PC-9 (cell line): ENCODE results near the gene PLXNA3. TPM values are rescaled to one million over a fixed set of nuclear protein-coding genes. Genes with fewer than 3 reads are reported as not detected.

Experiments used
- BruUV-seq: library from RNA; stranded (reverse); fragments of 400-500 nt; replicated peaks from 2 replicates; lab custom pipeline; 2021; lab: Mats Ljungman, UMichigan
- CTCF ChIA-PET: fragments of 300-600 bp; sonication (Branson Sonifier 250); formaldehyde crosslinking; loops from one replicate; lab custom pipeline; 2022; ENCODE audit warnings: antibody characterized with exemption; lab: Charles Lee
- POLR2A ChIA-PET: fragments of 300-600 bp; sonication (Branson Sonifier 250); formaldehyde crosslinking; loops from one replicate; lab custom pipeline; 2022; ENCODE audit warnings: antibody characterized with exemption; ENCODE audit not compliant: unreplicated experiment; lab: Charles Lee
- DNase-seq, 2 experiments: peaks; one replicate each; pipeline versions ENCODE4 v3.0.0 to v3.0.0-alpha.2; 2015 to 2022; ENCODE audit warnings: mixed read lengths in 1 of 2
- H2AFZ ChIP-seq: fragments of 200-600 bp; sonication (generic); 2 replicates; pipeline ENCODE4 v1.8.1; 2017; ENCODE audit warnings: antibody characterized with exemption
- H3F3A ChIP-seq: fragments of 200-600 bp; sonication (generic); 2 replicates; pipeline ENCODE4 v1.8.1; 2017; ENCODE audit warnings: antibody characterized with exemption, mild to moderate bottlenecking, low read depth; ENCODE audit not compliant: insufficient read depth
- H3K27ac ChIP-seq: fragments of 200-600 bp; sonication (generic); 2 replicates; pipeline ENCODE4 v1.6.1; 2016; ENCODE audit warnings: mixed run types
- H3K27me3 ChIP-seq: fragments of 200-600 bp; sonication (generic); 2 replicates; pipeline ENCODE4 v1.6.1; 2016; ENCODE audit warnings: low read depth, mixed run types; ENCODE audit not compliant: insufficient read depth
- H3K36me3 ChIP-seq: fragments of 200-600 bp; sonication (generic); 2 replicates; pipeline ENCODE4 v1.6.1; 2016; ENCODE audit warnings: low read depth, mixed run types
- H3K4me1 ChIP-seq: fragments of 200-600 bp; sonication (generic); replicated peaks from 2 replicates; pipeline ENCODE4 v1.6.1; 2016; ENCODE audit warnings: mixed run types; ENCODE audit not compliant: insufficient read depth
- H3K4me2 ChIP-seq: fragments of 200-600 bp; sonication (generic); 2 replicates; pipeline ENCODE4 v1.6.1; 2017; ENCODE audit warnings: mixed run types
- H3K4me3 ChIP-seq: fragments of 200-600 bp; sonication (generic); 2 replicates; pipeline ENCODE4 v1.6.1; 2016; ENCODE audit warnings: mixed run types
- H3K79me2 ChIP-seq: fragments of 200-600 bp; sonication (generic); 2 replicates; pipeline ENCODE4 v1.6.1; 2017; ENCODE audit warnings: low read depth, mixed run types
- H3K9me2 ChIP-seq: fragments of 200-600 bp; sonication (generic); 2 replicates; pipeline ENCODE4 v1.8.1; 2017; ENCODE audit warnings: mild to moderate bottlenecking; ENCODE audit not compliant: insufficient read depth
- H3K9me3 ChIP-seq: fragments of 200-600 bp; sonication (generic); 2 replicates; pipeline ENCODE4 v1.8.1; 2016; ENCODE audit warnings: low read depth; ENCODE audit not compliant: insufficient read depth
- H4K20me1 ChIP-seq: fragments of 200-600 bp; sonication (generic); 2 replicates; pipeline ENCODE4 v1.8.1; 2017; ENCODE audit not compliant: insufficient read depth
- CTCF ChIP-seq: fragments of 200-600 bp; sonication (generic); conservative IDR thresholded peaks from 2 replicates; pipeline ENCODE4 v1.6.1; 2017; ENCODE audit warnings: mixed run types, antibody characterized with exemption, mild to moderate bottlenecking, moderate library complexity
- EZH2 ChIP-seq: fragments of 200-600 bp; sonication (generic); IDR thresholded peaks from 2 replicates; pipeline ENCODE4 v1.8.0; 2017; ENCODE audit warnings: antibody characterized with exemption, low read depth
- intact Hi-C: fragments of 100-400 bp; cut with micrococcal nuclease; formaldehyde crosslinking; loops from one replicate; pipeline ENCODE4 v1.10.0; 2022; ENCODE audit not compliant: unreplicated experiment
- total RNA-seq: library from RNA; stranded (reverse); gene quantifications from 2 replicates; pipeline ENCODE4 v1.2.3, GENCODE V29; 2021

Gene PLXNA3
- total RNA-seq, 1 experiment from 2014 or later = 124 TPM

GRCh38 chrX:154448484-154448883 lies 9.6 kb upstream of the PLXNA3 start:
- no peaks in the 10 kb centered on the region for H3K27me3 ChIP-seq
- CTCF ChIA-PET = no interaction called here

DNA sequence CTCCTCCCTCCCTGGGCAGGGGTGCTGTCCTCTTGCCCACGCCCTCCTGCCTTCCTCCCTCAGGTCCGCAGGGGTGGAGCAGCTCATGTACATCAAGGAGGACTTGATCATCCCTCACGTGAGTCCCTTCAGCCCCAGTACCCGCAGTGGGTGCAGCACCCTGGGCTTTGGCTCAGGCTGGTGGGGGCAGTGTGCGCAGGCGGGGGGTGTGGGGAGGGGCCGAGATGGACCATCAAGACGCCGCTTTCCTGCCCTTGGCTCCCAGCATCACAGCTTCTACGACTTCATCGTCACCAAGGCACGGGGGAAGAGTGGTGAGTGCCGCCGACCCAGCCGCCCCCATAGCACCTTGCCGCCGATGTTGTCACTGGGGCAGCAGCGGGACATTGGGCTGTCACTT lies 8.5 kb upstream of the PLXNA3 start:
- no peak for DNase-seq
- H3K9me3 ChIP-seq = no peaks in the 10 kb centered on the region
- no peak overlapping the region for H3K4me3 ChIP-seq
- H4K20me1 ChIP-seq = no peaks in the 10 kb centered on the region
- no peak overlapping the region for H3K4me2 ChIP-seq
- H3K36me3 ChIP-seq = no peaks in the 10 kb centered on the region
- ChIA-PET POLR2A (no interaction called here), CTCF (no interaction called here)
- H3K27me3 ChIP-seq = no peaks in the 10 kb centered on the region
- intact Hi-C loops = no loop called here
- no peaks in the 10 kb centered on the region for H3K9me2 ChIP-seq
- H3K4me1 ChIP-seq = no peaks in the 10 kb centered on the region
- H2AFZ ChIP-seq = no peak overlapping the region
- H3K27ac ChIP-seq = no peak overlapping the region
- peaks cover 7% of the 10 kb centered on the region for H3K79me2 ChIP-seq
- H3F3A ChIP-seq = no peaks in the 10 kb centered on the region
- no peak for TF ChIP-seq EZH2
- no peak for TF ChIP-seq CTCF
- BruUV-seq = no TSS peak

More at GRCh38 chrX:154448484-154448883, 9.6 kb upstream of the PLXNA3 start:
- intact Hi-C loops = no loop called here
- H3K79me2 ChIP-seq = peaks cover 10% of the 10 kb centered on the region
- DNase-seq = no peak
- H3K4me2 ChIP-seq = no peak overlapping the region
- no peaks in the 10 kb centered on the region for H4K20me1 ChIP-seq
- H3F3A ChIP-seq = peaks cover 3% of the 10 kb centered on the region; the same call in 1 of the 2 replicates
- POLR2A ChIA-PET = no interaction called here
- no peaks in the 10 kb centered on the region for H3K36me3 ChIP-seq
- no TSS peak for BruUV-seq
- no peaks in the 10 kb centered on the region for H3K4me1 ChIP-seq
- no peaks in the 10 kb centered on the region for H3K9me3 ChIP-seq
- H3K4me3 ChIP-seq = no peak overlapping the region
- TF ChIP-seq EZH2 = no peak
- no peak for TF ChIP-seq CTCF
- no peak overlapping the region for H2AFZ ChIP-seq
- H3K27ac ChIP-seq = no peak overlapping the region
- H3K9me2 ChIP-seq = no peaks in the 10 kb centered on the region

GRCh38 chrX:154450312-154450711 lies 7.8 kb upstream of the PLXNA3 start:
- Histone ChIP-seq H3K4me3 (no peak overlapping the region), H3K79me2 (peaks cover under 1% of the 10 kb centered on the region; the same call in 1 of the 2 replicates), H3K36me3 (no peaks in the 10 kb centered on the region), H3K27ac (no peak overlapping the region), H3K4me2 (no peak overlapping the region), H3K4me1 (no peaks in the 10 kb centered on the region), H4K20me1 (no peaks in the 10 kb centered on the region), H3F3A (no peaks in the 10 kb centered on the region), H2AFZ (no peak overlapping the region), H3K27me3 (no peaks in the 10 kb centered on the region), H3K9me3 (no peaks in the 10 kb centered on the region), H3K9me2 (no peaks in the 10 kb centered on the region)
- POLR2A ChIA-PET = no interaction called here
- no TSS peak for BruUV-seq
- intact Hi-C loops = no loop called here
- no peak for TF ChIP-seq EZH2
- no peak for TF ChIP-seq CTCF
- DNase-seq = no peak
- CTCF ChIA-PET = no interaction called here
